KMS-11 (cell line): Measurements from ENCODE around the gene LRP2BP.

ENCODE experiments used
- H2AFZ ChIP-seq: fragments of 200-600 bp; sonication (generic); 2 replicates; pipeline ENCODE4 v1.6.1; 2016; ENCODE audit warnings: antibody characterized with exemption, mixed run types, low read depth
- H3K27ac ChIP-seq: fragments of 200-600 bp; sonication (generic); 2 replicates; pipeline ENCODE4 v1.6.1; 2016; ENCODE audit warnings: mild to moderate bottlenecking, mixed run types
- H3K27me3 ChIP-seq: fragments of 200-600 bp; sonication (generic); 2 replicates; pipeline ENCODE4 v1.6.1; 2017; ENCODE audit warnings: mild to moderate bottlenecking, low read depth, mixed run types, moderate library complexity; ENCODE audit not compliant: insufficient read depth
- H3K36me3 ChIP-seq: fragments of 200-600 bp; sonication (generic); 2 replicates; pipeline ENCODE4 v1.6.1; 2017; ENCODE audit warnings: mild to moderate bottlenecking, mixed run types; ENCODE audit not compliant: insufficient read depth
- H3K4me1 ChIP-seq: fragments of 200-600 bp; sonication (generic); 2 replicates; pipeline ENCODE4 v1.6.1; 2016; ENCODE audit warnings: mild to moderate bottlenecking, low read depth, mixed run types; ENCODE audit not compliant: poor library complexity, severe bottlenecking
- H3K4me2 ChIP-seq: fragments of 200-600 bp; sonication (generic); 2 replicates; pipeline ENCODE4 v1.7.0; 2016; ENCODE audit warnings: mild to moderate bottlenecking, mixed run types
- H3K4me3 ChIP-seq: fragments of 200-600 bp; sonication (generic); IDR thresholded peaks from 2 replicates; pipeline ENCODE4 v1.6.1; 2017; ENCODE audit warnings: low read depth, low read length, mixed read lengths; ENCODE audit not compliant: insufficient read depth
- H3K79me2 ChIP-seq: fragments of 200-600 bp; sonication (generic); 2 replicates; pipeline ENCODE4 v1.6.1; 2016; ENCODE audit warnings: low read depth, mixed run types; ENCODE audit not compliant: insufficient read depth
- H3K9ac ChIP-seq: fragments of 200-600 bp; sonication (generic); 2 replicates; pipeline ENCODE4 v1.6.1; 2016; ENCODE audit warnings: mild to moderate bottlenecking, mixed run types
- H4K20me1 ChIP-seq: fragments of 200-600 bp; sonication (generic); 2 replicates; pipeline ENCODE4 v1.6.1; 2016; ENCODE audit warnings: mild to moderate bottlenecking, mixed run types; ENCODE audit not compliant: insufficient read depth
- TF ChIP-seq, protein P1 (sequence below): fragments of 200-600 bp; sonication (generic); conservative IDR thresholded peaks from 2 replicates; pipeline ENCODE4 v1.6.1; 2017; ENCODE audit warnings: low read depth, mild to moderate bottlenecking, antibody characterized with exemption, low read length, moderate library complexity, mixed read lengths

Gene LRP2BP

GRCh38 chr4:185394568-185395237 lies 1.0 kb downstream of the LRP2BP start:
- Histone ChIP-seq H3K4me1 (peaks cover 28% of the 10 kb centered on the region), H3K4me3 (no peak overlapping the region), H3K79me2 (no peaks in the 10 kb centered on the region), H3K27me3 (no peaks in the 10 kb centered on the region), H3K4me2 (peak overlapping the region; percentile 99), H2AFZ (peak overlapping the region; percentile 88), H3K36me3 (no peaks in the 10 kb centered on the region), H3K9ac (no peak overlapping the region), H3K27ac (peak overlapping the region; percentile 92; the same call in 1 of the 2 replicates), H4K20me1 (no peaks in the 10 kb centered on the region)
- TF ChIP-seq, protein P1, sequence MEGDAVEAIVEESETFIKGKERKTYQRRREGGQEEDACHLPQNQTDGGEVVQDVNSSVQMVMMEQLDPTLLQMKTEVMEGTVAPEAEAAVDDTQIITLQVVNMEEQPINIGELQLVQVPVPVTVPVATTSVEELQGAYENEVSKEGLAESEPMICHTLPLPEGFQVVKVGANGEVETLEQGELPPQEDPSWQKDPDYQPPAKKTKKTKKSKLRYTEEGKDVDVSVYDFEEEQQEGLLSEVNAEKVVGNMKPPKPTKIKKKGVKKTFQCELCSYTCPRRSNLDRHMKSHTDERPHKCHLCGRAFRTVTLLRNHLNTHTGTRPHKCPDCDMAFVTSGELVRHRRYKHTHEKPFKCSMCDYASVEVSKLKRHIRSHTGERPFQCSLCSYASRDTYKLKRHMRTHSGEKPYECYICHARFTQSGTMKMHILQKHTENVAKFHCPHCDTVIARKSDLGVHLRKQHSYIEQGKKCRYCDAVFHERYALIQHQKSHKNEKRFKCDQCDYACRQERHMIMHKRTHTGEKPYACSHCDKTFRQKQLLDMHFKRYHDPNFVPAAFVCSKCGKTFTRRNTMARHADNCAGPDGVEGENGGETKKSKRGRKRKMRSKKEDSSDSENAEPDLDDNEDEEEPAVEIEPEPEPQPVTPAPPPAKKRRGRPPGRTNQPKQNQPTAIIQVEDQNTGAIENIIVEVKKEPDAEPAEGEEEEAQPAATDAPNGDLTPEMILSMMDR, result no peak

DNA sequence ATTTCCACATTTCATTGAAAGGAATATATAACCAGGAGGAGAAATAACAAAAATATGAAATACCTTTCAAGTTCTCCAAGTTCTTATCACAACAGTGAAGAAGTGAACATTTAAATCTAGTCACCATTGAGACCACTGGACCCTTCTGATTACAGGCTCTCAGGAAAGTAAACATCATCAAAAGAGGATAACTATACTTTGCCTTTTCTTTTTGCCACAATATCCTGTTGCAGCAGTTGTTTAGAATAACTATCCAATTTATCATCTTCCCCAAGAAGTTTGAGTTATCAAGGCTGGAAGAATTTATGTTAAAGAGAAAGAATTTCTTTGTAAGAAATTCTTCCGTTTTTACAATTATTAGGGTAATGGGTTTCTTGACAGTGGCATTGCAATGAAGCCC lies 3.6 kb downstream of the LRP2BP start:
- Histone ChIP-seq H3K4me2 (no peak overlapping the region), H3K27ac (no peak overlapping the region), H2AFZ (no peak overlapping the region), H4K20me1 (no peaks in the 10 kb centered on the region), H3K36me3 (no peaks in the 10 kb centered on the region), H3K27me3 (no peaks in the 10 kb centered on the region), H3K4me1 (peaks cover 16% of the 10 kb centered on the region), H3K9ac (no peak overlapping the region), H3K4me3 (no peak overlapping the region), H3K79me2 (no peaks in the 10 kb centered on the region)
- TF ChIP-seq, protein P1, result no peak

DNA sequence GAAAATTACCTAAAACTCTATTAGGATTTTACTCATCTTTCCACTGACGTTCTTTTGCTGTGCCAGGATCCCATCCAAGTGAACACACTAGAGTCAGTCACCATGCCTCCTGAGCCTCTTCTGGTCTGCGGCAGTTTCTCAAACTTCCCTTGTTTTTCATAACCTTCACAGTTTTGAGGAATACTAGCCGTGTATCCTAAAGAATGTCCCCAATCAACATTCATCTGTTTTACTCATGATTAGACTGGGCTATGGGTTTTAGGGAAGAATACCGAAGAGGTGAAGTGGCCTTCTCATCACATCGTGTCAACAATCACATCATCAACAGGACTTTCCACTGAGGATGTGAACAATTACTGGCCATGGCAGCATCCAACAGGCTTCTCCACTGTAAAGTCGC lies 4.8 kb downstream of the LRP2BP start:
- Histone ChIP-seq H2AFZ (no peak overlapping the region), H3K79me2 (no peaks in the 10 kb centered on the region), H3K9ac (no peak overlapping the region), H3K4me1 (peaks cover 11% of the 10 kb centered on the region), H4K20me1 (no peaks in the 10 kb centered on the region), H3K27ac (no peak overlapping the region), H3K27me3 (no peaks in the 10 kb centered on the region), H3K4me3 (no peak overlapping the region), H3K4me2 (no peak overlapping the region), H3K36me3 (no peaks in the 10 kb centered on the region)
- TF ChIP-seq, protein P1, result no peak

GRCh38 chr4:185387957-185388356 lies 7.8 kb downstream of the LRP2BP start:
- Histone ChIP-seq H3K27ac (no peak overlapping the region), H3K9ac (no peak overlapping the region), H3K79me2 (no peaks in the 10 kb centered on the region), H3K27me3 (no peaks in the 10 kb centered on the region), H3K4me2 (no peak overlapping the region), H3K4me3 (no peak overlapping the region), H4K20me1 (no peaks in the 10 kb centered on the region), H3K4me1 (no peaks in the 10 kb centered on the region), H3K36me3 (no peaks in the 10 kb centered on the region), H2AFZ (no peak overlapping the region)
- TF ChIP-seq, protein P1, result no peak
